Measurements from ENCODE around the gene RETREG3. TPM values are rescaled to one million over a fixed set of nuclear protein-coding genes. Genes with fewer than 3 reads are reported as not detected.

The RETREG3 gene
- total and polyA plus RNA-seq, 9 of the 15 experiments (the other 6 are each of a cell fraction or from before 2014, with no cell fraction given), result 4.1 to 39.0 (median 16.9) TPM

GRCh38 chr17:42651392-42651791, 42.2 kb upstream of the RETREG3 start (continued):
- TF ChIP-seq ZEB2 (IDR thresholded peaks at IDR 0.05) (no peak), MED1 (CRISPR knock-in tag; IDR thresholded peaks at IDR 0.05; ENCODE audit: borderline replicate concordance) (no peak), SMAD3 (CRISPR knock-in tag; conservative IDR thresholded peaks at IDR 0.05) (no peak), CHD2 (IDR thresholded peaks at IDR 0.05; ENCODE audit: low read depth, low read length) (no peak), ZNF717 (CRISPR knock-in tag; IDR thresholded peaks at IDR 0.05) (no peak)
- TF ChIP-seq, protein P1, sequence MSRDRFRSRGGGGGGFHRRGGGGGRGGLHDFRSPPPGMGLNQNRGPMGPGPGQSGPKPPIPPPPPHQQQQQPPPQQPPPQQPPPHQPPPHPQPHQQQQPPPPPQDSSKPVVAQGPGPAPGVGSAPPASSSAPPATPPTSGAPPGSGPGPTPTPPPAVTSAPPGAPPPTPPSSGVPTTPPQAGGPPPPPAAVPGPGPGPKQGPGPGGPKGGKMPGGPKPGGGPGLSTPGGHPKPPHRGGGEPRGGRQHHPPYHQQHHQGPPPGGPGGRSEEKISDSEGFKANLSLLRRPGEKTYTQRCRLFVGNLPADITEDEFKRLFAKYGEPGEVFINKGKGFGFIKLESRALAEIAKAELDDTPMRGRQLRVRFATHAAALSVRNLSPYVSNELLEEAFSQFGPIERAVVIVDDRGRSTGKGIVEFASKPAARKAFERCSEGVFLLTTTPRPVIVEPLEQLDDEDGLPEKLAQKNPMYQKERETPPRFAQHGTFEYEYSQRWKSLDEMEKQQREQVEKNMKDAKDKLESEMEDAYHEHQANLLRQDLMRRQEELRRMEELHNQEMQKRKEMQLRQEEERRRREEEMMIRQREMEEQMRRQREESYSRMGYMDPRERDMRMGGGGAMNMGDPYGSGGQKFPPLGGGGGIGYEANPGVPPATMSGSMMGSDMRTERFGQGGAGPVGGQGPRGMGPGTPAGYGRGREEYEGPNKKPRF (IDR thresholded peaks at IDR 0.05; ENCODE audit: low read depth, low read length), result no peak

GRCh38 chr17:42647778-42648177, 38.6 kb upstream of the RETREG3 start:
- Histone ChIP-seq H3K36me3 (ENCODE audit: control insufficient read depth, insufficient read depth, low read length) (no peaks in the 10 kb centered on the region), H3K79me2 (ENCODE audit: control insufficient read depth, insufficient read depth, low read length) (no peaks in the 10 kb centered on the region), H3K9ac (ENCODE audit: insufficient read depth in 1 of 2, low read depth in 2 of 2, low read length in 2 of 2) (no peak overlapping the region), H3K9me3 (replicated peaks; ENCODE audit: control insufficient read depth, insufficient read depth, low read depth, low read length) (no peaks in the 10 kb centered on the region), H3K4me2 (ENCODE audit: insufficient read depth, low read length) (no peak overlapping the region), H3K27ac (ENCODE audit: extremely low read depth, low read depth, low read length) (no peak overlapping the region), H3K9me1 (ENCODE audit: control insufficient read depth, insufficient read depth, low read length) (no peaks in the 10 kb centered on the region), H3K4me3 (no peak overlapping the region), H3K27me3 (ENCODE audit: control insufficient read depth in 2 of 2, insufficient read depth in 2 of 2, low read length in 2 of 2) (no peaks in the 10 kb centered on the region), H3K4me1 (replicated peaks in 1 of 2; ENCODE audit: control insufficient read depth in 2 of 2, insufficient read depth in 2 of 2, low read length in 2 of 2) (peaks cover 0 to 4% of the 10 kb centered on the region in 2 experiments; a peak in 2 of 5 replicates), H4K20me1 (replicated peaks; ENCODE audit: control insufficient read depth, insufficient read depth, low read length) (no peaks in the 10 kb centered on the region), H2AFZ (ENCODE audit: low read depth, low read length) (peak overlapping the region; percentile 48; the same call in 1 of the 2 replicates)
- 56% methylated on average over 5 of the region's 5 CpGs for WGBS (ENCODE audit: insufficient coverage, low coverage, missing lambda C conversion rate)
- BruUV-seq (replicated peaks), result no TSS peak
- POLR2A ChIA-PET, result interaction anchor here (1.5 to 1.6 kb wide), 3 partner anchors 13 to 24 kb away, joined by 4 to 5 read pairs (median 4); no protein-coding TSS in a partner anchor
- intact Hi-C loops (cut with micrococcal nuclease), result no loop called here
- no peak for FAIRE-seq
- in situ Hi-C loops (cut with MboI), result no loop called here
- no peak for DNase-seq (ENCODE audit: extremely low read depth in 1 of 4, low spot score in 3 of 4)
- CTCF ChIA-PET (ENCODE audit: low intra/inter-chr PET ratio), result no interaction called here
- TF ChIP-seq ARID2 (IDR thresholded peaks at IDR 0.05) (no peak), NFIC (IDR thresholded peaks at IDR 0.05) (peak; percentile 37)
- no peak; the same call in 2 of the 3 replicates for ATAC-seq
